CD4-positive, alpha-beta T cell treated with Interleukin-21 for 1 hour (primary cell): ENCODE measurements around the gene LDLRAD4.

Experiments
- DNase-seq: peaks from one replicate; pipeline ENCODE4 v3.0.0-alpha.2; 2020

Gene LDLRAD4

DNA sequence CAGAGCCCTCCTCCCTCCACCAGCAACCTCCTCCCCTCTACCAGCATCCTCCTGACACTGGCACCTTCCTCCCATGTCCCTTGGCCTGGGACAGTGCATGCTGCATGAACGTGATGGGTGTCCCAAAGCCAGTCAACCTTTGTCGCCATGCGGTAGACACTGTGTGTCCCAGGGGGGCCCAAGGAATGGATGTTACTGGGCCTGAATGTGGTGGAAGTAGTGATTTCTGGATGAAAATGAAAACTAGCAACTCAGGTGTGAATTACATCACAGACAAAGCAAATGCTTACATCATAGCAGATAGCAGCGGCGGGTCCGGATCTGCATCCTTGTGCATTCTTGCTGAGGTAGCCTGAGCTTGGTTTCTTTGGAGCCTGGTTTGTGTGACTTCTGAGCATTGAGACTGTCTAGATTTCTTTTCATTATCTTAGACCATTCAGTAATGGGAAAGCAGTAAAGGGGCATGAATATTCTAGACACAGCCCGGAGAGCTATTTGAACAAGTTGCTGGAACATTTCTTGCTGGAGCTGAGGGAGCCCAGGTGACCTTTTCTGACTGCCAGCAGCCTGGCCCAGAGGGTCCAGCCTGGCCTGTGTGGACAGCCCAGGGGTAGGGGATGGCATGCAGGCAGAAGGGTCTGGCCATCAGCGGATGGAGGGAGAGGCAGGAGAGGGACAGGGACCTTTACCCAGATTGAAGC lies 407.4 kb downstream of the LDLRAD4 start:
- DNase-seq = no peak

DNA sequence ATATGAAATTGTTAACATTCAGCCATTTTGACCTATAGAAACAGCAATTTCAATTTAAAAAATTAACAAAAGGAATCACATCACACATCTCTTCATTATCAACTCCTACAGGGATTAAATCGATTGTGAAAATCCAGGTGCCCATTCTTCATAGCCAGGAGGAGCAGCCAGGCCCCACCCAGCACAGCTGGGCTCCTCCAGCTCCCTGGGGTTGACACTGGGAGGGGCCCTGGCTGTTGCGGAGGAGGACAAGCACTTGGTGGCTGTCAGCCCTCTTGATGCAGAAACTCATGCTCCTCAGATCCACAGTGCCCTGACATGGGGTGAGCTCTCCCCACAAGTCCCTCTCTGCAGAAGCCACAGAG lies 408.0 kb downstream of the LDLRAD4 start:
- DNase-seq = no peak

DNA sequence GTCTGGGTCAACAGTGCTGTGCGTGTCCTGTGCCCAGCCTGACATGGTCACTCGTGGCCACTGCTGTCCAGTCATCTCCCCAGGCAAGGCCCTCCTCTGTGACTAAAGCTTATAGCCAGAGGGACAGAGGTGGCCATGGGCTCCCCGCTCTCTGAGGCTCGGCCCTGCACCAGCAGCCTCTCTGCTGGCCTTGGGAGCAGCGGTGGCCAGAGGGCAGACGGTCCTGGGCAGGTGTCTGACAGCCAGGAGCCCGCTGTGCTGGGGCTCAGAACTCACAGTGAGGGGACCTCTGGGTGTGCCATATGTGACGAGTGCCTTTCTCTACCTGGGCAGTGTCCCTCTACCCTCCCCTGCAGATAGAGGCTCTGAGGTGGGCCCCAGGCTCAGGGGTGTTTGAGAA lies 409.1 kb downstream of the LDLRAD4 start:
- DNase-seq = no peak

DNA sequence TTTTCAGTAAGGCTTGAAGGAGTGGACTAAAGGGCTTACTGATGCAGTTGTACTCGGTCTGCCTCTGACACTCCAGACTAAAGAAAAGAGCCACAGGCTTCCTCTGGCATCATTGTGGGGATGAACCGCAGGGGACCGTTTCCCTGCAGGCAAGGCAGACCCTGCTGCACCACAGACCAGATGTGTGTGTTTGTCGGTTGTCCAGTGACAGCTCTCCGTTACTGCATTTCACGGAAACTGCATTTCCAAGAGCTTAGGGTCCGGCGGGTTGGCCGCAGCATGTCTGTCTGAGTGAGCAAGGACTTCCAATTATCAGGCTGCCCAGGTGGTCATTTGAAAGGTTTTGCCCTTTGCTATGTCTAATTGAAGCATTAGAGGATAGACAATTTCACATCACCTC lies 409.7 kb downstream of the LDLRAD4 start:
- DNase-seq = no peak

DNA sequence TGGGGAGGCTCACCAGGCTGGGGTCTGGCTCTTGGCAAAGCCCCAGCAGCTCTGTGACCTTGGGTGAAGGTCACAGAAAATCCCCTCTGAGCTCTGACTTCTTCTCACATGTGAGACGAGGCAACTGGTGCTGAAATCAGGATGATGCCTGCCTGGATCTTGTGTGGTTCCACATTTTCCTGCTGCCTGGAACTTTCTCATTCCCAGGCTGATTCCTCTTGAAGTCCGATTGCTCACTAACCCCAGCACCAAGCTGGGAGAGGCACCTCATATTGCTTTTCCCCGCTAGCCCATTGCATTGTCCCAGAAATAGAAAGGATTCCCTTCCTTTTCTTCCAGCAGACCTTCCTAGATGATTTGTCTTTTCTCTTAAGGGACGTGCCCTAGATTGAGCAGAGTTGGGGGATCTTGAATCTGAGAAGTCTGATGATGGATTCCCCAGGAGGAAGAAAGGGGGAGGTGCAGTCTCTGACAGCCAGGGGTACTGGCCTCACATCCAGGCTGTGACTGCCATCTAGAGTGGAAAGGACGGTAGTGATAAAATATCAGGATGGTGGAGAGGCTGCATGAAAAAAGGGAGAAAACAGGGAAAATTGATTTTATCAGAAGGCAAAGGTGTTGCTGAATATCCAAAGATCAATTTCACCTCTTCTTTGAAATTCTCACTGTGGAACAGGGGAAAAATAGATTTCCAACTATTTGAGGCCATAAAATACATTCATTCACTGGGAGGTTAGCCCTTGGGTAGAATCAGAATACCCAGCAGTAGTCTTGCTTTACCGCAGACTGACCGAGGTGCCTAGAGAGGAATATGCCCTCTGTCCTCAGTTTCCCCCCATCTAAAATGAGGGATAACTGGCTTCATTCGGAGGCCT lies 411.5 kb downstream of the LDLRAD4 start:
- peak; percentile 65 for DNase-seq

DNA sequence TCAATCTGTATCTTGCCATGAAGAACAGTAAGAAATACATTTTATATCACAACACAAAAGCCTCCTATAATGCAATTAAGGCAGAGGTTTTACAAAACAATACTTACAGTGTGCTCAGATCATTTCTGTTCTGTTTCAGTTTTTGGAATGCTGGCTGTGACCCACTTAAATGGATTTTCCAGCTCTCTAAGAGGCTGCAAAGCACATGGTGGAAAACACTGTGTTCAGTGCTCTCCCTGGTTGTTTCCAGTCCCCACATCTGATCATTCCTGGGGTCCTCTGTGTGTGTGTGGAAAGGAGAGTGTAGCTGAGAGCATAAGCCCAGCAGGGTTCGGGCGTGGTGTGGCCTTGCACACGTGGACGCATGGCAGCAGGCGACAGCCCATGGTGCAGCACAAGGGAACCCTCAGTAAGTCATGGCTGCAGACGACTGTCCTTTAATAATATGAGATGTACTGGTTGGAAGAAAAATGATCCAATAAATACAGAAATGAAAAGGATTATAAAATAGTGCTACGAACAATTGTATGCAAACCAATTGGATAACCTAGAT lies 412.2 kb downstream of the LDLRAD4 start:
- DNase-seq = no peak

DNA sequence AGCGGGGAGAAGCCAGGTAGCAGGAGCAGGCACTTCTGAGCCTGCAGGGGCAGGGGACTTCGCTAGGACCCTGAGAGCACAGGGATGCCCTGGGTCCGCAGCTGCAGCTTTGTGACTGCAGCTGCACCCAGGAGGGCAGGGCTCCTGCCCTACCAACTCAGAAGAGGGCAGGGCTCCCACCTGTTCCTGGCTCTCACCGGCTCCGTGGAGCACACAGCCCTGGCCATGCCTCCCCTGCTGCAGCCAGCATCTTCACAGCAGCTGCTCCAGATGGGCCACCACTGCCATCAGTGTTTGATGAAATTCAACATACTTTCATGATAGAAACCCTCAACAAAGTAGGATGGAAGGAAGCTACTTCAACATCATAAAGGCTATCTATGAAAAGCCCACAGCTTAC lies 415.1 kb downstream of the LDLRAD4 start:
- no peak for DNase-seq

DNA sequence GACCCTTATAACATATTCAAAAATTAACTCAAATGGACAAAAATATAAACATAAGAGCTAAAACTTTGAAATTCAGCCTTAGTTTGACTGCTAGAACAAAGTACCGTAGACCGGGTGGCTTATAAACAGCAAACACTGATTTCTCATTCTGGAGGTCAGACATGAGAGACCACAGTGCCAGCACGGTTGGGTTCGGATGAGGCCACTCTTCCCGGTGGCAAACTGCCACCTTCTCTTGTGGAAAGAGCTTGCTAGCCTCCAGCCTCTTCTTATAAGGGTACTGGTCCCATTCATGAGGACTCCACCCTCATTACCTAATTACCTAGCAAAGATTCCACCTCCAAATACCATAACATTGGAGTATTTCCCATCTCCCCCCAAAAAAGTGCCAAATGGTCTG lies 416.5 kb downstream of the LDLRAD4 start:
- no peak for DNase-seq

DNA sequence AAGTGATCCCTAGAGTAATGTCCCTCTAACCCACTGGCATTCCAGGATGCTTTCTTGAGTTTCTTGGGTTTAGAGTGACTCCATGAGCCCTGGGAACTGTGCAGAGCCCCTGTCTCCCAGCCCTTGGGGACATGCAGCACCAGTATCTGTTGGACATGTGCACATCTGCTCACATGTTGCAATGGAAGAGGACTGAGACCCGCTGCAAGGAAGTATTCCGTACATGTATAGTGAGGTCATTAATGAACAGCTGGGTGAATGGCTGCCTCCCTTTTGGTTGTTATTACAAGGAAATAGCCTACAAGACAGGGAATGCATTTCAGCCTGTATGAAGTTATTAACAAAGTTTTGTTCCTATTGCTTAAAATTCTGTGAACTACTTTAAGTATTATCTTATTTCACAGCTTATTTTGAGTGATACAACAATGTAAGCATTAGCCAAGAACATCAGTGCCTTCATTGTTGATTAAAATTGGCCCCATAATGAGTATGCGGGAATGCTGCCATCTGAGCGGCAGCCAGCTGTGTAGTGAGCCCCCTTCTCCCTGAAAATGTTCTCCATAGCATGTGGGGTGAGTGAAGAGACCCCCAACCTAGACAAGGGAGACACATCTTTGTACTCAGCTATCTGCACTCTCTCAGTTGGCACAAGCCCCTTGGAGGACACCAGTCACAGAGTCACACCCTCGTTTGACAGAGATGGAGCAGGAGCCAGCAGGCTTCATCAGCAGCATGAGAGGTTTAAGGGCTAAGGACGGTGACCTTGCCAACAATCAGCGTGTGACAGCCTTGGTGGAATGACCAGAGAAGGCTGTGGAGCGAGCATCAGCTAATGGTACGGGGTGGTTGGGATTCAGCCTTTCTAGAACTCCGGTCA lies 420.4 kb downstream of the LDLRAD4 start:
- no peak for DNase-seq

DNA sequence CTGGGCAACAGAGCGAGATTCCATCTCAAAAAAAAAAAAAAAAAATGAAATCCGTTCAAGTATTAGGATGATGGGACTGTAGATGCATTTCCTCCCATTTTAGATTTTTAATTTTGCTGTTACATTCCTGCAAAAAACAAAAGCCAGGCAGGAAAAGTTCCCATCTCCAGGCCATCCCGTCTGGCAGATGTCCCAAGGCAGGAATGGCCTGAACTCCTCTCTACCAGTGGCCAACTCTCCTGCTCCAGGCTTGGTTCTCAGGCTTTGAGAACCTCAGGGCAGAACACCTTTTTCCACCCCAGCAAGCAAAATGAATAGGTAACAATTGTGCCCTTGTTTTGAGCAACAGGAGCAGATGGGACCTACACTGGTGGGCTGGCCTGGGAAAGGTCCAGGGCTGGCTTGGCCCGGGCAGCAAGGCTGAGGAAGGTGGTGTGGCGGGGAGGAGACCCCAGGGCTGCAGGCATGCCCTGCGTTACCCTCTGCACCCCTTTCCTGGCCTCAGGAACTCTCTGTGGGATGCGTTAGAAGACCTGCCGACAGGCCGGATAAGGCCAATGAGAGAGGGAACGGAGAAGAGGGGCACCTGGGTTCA lies 421.8 kb downstream of the LDLRAD4 start:
- no peak for DNase-seq

DNA sequence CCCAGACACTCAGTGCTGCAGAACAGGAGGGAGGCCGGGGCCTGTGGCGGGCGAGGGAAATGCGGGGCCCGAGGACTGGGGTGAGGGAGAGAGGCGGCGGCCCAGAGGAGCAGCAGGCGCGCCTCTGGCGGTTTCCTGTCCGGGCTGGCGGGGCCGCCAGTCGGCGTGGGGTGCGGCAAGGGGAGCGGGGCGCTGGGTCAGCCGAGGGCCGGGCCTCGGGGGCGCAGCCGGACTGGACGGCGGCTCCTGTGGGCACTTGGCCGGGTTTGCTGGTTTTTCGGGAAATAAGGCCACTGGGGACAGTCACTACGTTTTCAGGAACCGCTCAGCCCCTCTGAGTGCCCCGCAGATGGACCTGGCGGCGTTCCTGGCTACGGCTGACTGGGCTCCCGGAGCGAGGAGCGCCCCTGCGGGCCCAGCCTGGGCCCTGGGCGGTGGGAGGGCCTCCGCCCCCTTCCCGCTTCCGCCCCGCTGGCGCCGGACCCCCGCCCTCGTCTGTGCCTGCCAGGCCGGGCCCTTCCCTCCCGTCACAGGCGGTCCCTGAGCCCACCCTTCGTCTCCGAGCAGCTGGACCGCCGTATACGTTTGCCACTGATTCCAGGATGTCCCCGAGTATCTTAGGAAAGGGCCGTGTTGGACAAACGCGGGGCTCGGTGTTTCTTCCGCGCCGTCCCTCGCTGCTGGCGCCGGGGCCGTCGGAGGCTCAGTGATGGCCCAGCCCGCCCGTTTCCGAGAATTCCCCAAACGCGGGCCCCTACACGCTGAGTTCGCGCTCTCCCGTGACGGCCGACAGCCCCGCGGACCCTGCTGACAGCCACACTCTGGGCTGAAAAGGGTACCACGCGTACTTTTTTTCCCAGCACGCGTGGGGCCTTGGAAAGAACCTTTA lies 423.2 kb downstream of the LDLRAD4 start:
- no peak for DNase-seq

DNA sequence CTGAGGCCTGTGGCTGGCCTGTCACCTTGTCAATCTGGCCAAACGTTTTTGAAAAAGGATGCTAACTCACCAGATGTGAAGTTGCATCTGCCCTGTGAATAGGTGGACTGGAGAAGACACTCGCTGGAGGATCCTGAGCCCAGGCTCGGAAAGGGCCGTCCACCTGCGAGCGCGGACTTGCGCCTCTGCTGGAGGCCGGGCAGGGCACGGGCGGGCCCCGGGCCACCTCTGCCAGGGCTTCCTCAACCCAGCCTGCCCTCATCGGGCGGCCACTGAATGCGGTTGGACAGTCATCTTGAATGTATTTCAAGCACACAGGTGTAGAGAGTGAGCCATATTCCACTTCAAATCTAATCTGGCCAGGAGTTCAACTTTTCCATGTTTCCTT lies 423.9 kb downstream of the LDLRAD4 start:
- no peak for DNase-seq

DNA sequence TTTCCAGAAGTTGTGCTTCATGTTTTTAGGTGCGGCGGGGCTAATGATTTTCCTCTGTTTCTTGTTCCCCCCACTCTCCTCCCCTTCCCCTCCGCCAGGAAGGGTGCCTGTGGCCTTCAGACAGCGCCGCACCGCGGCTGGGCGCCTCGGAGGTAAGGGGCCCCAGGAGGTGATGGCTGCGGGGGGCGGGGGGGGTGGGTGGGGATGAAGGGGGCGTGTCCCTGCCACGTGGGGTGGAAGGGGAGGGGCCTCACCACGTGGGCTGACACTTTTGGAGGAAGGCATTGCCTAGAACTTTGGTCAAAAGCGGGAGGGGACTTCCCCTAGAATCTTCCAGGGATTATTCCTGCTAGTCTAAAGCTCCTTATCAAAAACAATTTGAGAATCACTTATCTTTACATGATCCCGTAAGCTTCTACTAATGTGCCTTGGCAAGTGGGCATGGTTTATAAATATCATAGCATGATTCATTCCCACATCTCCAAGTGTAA lies 424.7 kb downstream of the LDLRAD4 start:
- DNase-seq = no peak

DNA sequence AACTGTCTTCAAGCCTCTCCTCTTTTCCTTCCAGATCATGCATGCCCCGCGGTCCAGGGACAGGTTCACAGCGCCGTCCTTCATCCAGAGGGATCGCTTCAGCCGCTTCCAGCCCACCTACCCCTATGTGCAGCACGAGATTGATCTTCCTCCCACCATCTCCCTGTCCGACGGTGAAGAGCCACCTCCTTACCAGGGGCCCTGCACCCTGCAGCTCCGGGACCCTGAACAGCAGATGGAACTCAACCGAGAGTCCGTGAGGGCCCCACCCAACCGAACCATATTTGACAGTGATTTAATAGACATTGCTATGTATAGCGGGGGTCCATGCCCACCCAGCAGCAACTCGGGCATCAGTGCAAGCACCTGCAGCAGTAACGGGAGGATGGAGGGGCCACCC lies 426.5 kb downstream of the LDLRAD4 start:
- DNase-seq = no peak

DNA sequence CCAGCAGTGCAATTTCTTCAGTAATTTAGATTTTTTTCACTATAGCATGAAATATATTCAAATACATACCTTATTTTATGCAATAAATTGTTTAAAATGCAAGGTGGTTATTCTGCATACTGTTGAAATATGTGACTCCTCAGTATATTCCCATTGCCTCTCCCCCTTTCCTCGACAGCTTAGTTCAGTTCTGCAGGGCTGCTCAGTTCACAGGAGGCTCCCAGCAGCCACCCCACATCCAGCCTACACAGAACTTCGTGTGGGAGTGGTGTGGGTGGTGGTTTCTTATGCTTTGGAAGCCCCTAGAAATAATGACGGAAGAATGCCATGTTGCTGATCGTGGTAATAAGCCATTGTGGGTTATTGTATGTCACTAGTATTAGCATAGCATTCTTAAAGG lies 428.1 kb downstream of the LDLRAD4 start:
- DNase-seq = no peak

DNA sequence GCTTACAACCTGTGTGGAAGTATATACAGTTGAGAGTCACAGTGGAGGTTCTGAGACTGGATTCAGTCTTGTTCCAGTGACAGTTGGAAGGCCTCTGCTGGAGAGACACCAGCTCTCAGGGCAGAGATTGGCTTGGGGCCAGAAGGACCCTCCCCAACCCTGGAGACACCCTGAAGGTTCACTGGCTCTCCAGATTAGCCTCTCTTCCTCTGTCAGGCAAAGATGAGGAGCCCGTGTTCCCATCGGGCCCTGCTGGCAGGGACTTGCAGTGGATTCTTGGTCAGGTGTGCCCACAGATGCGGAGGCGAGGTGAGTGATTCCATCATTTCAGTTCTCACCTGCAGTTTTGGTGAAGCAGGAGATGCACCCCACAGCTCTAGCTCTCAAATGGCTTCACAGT lies 429.2 kb downstream of the LDLRAD4 start:
- no peak for DNase-seq

DNA sequence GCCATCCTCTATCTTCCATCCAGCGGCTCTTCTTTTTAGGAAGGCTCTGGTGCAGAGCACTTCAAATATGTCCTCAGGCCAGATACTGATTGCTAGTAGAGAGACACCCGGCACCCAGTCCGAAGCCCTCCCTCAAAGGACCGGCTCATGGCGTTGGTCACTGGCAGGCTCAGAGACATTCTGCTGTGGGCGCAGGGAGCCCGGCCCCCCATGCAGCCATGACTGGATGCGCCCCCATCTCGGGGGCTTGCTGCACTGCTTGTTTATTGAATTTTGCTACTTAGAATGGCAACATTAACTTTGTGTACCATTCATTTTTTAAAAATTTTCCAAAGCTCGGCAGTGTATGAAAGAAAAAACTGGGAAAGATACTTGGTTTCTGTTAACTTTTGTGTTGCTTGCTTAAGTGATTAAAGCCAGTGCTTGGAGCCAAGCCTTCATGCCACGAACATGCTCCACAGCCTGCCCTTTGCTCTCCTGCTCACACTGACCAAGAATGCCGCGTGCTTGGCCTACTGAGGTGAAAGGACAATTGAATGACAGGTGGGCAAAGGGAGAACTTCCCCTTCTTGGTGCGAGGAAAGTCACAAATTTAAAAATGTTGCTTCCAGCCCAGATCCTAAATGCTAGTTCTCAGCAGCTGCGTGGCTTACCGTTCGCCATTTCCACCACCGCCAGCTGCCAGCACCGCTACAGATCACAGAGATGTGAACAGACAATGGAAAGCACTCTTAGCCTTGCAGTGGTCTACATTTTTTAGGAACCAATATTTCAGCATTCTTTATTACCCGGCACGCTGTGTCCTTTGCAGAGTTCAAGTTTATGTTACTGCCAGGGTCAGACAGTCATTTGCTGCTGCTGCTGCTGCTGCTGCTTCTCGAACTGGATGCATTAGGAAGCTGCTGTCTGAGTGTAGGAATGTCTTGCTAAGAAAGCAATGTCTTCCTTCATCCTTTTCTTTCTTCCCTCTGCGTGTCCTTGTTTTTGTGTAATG lies 431.1 kb downstream of the LDLRAD4 start:
- DNase-seq = no peak

DNA sequence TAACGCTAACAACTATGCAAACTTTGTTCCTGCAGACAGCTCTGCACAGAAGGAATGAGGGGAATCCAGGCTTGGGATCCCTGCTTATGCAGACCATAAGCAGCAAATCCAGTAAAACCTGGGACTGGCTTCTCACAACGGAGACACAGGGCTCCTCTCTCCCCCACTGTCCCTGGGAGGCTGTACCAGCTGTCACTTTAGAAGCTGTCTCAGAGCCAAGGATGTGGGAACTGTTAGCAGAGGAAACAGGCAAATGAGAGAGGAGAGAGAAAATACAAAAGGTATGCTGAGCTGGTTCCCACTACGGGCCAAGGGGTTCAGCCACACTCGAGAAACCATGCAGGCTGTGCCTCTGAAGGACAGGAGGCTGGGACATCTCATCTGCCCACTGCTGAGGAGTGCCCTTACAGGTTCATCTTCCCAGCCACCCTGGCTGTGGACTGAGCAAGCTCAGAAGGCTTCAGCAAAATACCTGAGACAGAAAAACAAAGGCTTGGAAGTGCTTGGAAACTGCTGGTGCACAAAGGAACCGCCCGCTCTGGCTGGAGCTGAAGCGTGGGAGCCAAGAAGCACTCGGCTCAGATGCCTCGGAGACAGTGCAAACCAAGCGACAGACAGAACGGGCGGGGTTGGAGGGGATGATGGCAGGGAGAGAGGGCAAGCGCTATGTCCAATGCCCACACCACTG lies 435.3 kb downstream of the LDLRAD4 start:
- DNase-seq = no peak

DNA sequence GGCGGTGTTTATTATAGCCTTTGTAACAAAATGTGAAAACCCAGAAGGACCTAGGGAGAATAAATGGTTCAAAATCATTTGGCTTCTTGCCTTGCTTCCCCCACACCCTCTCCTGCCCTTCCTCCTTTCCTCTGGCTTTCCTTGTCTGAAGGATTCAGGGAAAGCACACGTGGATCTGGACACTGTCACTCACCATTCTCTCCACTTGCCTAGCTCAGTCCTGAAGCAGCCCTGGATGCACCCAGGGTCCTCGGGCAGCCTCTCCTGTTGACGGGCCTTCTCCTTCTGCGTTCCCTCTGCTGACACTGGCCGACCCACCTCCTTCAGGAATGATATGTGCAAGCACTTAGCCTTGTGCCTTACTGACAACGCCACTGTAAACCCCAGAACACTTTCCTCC lies 439.4 kb downstream of the LDLRAD4 start:
- DNase-seq = no peak
